IPS DF 6.9 (cell line): ENCODE measurements around the gene C19orf44.
"Not testable (repeated sequence)": the region's sequence is repeated elsewhere in the genome, so short reads cannot be mapped to it uniquely, and the experiment has no call there.

Experiments used
- DNase-seq: peaks from one replicate; pipeline ENCODE4 v3.0.0-alpha.2; 2013; ENCODE audit warnings: low read depth, low spot score
- H3K27ac ChIP-seq: one replicate; pipeline ENCODE4 v1.5.1; 2013; ENCODE audit warnings: low read length, control low read depth
- H3K27me3 ChIP-seq: 2 replicates; pipeline ENCODE4 v1.6.1; 2013; ENCODE audit warnings: mild to moderate bottlenecking, low read length; ENCODE audit not compliant: control insufficient read depth, insufficient read depth
- H3K36me3 ChIP-seq: 2 replicates; pipeline ENCODE4 v1.6.1; 2013; ENCODE audit warnings: low read length; ENCODE audit not compliant: control insufficient read depth, insufficient read depth
- H3K4me1 ChIP-seq: 2 replicates; pipeline ENCODE4 v1.6.1; 2013; ENCODE audit warnings: low read length; ENCODE audit not compliant: control insufficient read depth, insufficient read depth
- H3K4me3 ChIP-seq: 2 replicates; pipeline ENCODE4 v1.5.1; 2013; ENCODE audit warnings: mild to moderate bottlenecking, low read length
- H3K9me3 ChIP-seq: 2 replicates; pipeline ENCODE4 v1.6.1; 2013; ENCODE audit warnings: low read length, inconsistent platforms; ENCODE audit not compliant: control insufficient read depth, insufficient read depth
- WGBS: extraction: QIAGEN DNeasy Blood & Tissue Kit; methylation state at CpG from one replicate; pipeline ENCODE4 v1.1.7; 2013; ENCODE audit warnings: mixed read lengths, missing lambda C conversion rate; ENCODE audit not compliant: insufficient read length, insufficient coverage; 5-methylcytosine and 5-hydroxymethylcytosine counted together

Gene C19orf44

DNA sequence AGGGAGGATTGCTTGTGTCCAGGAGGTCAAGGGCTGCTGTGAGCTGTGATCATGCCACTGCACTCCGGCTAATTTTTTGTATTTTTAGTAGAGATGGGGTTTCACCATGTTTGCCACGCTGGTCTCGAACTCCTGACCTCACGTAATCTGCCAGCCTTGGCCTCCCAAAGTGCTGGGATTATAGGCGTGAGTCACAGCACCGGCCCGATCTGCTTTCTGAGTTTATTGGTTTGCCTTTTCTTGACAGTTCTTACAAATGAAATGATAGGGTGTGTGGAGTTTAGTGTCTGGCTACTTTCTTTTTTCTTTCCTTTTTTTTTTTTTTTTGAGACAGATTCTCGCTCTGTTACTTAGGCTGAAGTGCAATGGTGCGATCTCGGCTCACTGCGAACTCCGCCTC lies 848 bp downstream of the C19orf44 start:
- H3K4me3 ChIP-seq, result no peak overlapping the region
- DNase-seq, result no peak
- H3K27ac ChIP-seq, result no peak overlapping the region
- H3K4me1 ChIP-seq, result no peaks in the 10 kb centered on the region
- no peaks in the 10 kb centered on the region for H3K27me3 ChIP-seq
- no CpG with 5 or more reads among the region's 12 CpGs for WGBS
- no peaks in the 10 kb centered on the region for H3K9me3 ChIP-seq
- H3K36me3 ChIP-seq, result no peaks in the 10 kb centered on the region

DNA sequence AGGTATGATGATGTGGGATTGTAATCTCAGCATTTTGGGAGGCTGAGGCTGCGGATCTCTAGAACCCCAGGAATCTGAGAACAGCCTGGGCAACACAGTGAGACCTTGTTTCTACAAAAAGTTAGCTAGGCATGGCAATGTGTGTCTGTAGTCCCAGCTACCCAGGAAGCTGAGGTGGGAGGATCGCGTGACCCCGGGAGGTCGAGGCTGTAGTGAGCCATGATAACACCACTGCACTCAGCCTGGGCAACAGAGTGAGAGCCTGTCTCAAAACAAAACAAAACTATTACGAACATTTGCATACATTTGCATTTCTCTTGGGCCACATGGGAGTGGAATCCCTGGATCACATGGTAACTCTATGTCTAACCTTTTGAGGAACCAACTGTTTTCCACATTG lies 1.6 kb downstream of the C19orf44 start:
- H3K27ac ChIP-seq, result no peak overlapping the region
- WGBS, result no CpG with 5 or more reads among the region's 6 CpGs
- no peaks in the 10 kb centered on the region for H3K4me1 ChIP-seq
- H3K9me3 ChIP-seq, result no peaks in the 10 kb centered on the region
- no peaks in the 10 kb centered on the region for H3K36me3 ChIP-seq
- H3K27me3 ChIP-seq, result no peaks in the 10 kb centered on the region
- H3K4me3 ChIP-seq, result no peak overlapping the region
- DNase-seq, result no peak

DNA sequence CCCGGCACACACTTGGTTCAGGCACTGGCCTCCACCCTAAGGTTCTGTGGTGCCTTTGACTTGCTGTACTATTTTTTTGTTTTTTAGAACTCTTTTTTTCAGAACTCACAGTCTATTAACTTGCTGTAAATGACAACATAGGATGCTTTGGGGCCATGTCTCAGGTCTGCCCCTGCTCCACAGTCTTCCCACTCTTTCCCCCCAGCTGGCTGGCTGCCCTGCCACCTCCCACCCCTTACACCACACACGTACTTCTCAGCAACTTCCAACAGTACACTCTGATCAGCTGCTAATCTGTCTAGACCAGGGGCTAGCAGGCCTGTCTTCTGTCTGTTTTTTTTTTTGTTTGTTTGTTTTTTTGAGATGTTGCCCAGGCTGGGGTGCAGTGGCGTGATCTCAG lies 8.1 kb downstream of the C19orf44 start:
- WGBS, result no CpG with 5 or more reads among the region's 3 CpGs
- H3K27ac ChIP-seq, result no peak overlapping the region
- no peaks in the 10 kb centered on the region for H3K9me3 ChIP-seq
- H3K27me3 ChIP-seq, result no peaks in the 10 kb centered on the region
- H3K36me3 ChIP-seq, result no peaks in the 10 kb centered on the region
- no peak overlapping the region for H3K4me3 ChIP-seq
- no peaks in the 10 kb centered on the region for H3K4me1 ChIP-seq
- DNase-seq, result no peak

DNA sequence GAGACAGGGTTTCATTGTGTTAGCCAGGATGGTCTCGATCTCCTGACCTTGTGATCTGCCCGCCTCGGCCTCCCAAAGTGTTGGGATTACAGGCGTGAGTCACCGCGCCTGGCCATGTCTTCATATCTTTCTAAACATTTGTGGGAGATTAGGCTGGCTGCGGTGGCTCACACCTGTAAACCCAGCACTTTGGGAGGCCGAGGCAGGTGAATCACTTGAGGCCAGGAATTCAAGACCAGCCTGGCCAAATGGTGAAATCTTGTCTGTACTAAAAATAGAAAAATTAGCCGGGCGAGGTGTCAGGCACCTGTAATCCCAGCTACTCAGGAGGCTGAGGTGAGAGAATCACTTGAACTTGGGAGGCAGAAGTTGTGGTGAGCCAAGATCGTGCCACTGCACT lies 10.0 kb downstream of the C19orf44 start:
- not testable (repeated sequence) for H3K36me3 ChIP-seq, H3K4me3 ChIP-seq, DNase-seq, H3K9me3 ChIP-seq, H3K27ac ChIP-seq, H3K27me3 ChIP-seq, H3K4me1 ChIP-seq
- no CpG with 5 or more reads among the region's 11 CpGs for WGBS

DNA sequence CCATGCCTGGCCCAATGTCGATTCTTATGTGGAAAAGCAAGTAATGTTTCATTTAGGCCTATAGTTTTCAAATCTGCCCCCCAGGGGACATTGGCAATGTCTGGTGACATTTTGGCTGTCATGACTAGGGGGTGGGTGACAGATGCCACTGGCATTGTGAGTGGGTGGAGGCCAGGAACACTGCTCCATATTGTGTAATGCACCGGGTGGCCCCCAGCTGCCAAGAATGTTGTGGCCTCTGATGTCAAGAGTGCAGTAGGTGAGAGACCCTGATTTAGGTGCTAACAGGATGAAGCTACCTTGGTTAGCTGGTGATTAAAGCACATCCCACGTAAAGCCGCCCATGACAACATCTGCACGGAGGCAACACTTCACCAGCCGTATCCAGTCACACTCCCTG lies 10.8 kb downstream of the C19orf44 start:
- no peak for DNase-seq
- Histone ChIP-seq H3K4me3 (no peak overlapping the region), H3K4me1 (no peaks in the 10 kb centered on the region), H3K27me3 (no peaks in the 10 kb centered on the region), H3K36me3 (no peaks in the 10 kb centered on the region), H3K9me3 (no peaks in the 10 kb centered on the region), H3K27ac (no peak overlapping the region)
- WGBS, result no CpG with 5 or more reads among the region's 6 CpGs

DNA sequence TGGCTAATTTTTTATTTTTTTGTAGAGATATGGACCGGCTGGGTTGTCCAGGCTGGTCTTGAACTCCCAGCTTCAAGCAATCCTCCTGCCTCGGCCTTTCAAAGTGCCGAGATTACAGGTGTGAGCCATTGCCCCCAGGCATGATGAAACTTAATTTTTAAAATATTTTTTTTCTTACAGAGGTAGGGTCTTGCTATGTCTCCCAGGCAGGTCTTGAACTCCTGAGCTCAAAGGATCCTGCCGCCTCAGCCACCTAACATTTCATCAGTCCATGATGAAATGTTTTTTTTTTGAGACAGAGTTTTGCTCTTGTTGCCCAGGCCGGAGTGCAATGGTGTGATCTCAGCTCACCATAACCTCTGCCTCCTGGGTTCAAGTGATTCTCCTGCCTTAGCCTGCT lies 12.4 kb downstream of the C19orf44 start:
- no peak overlapping the region for H3K27ac ChIP-seq
- H3K9me3 ChIP-seq, result no peaks in the 10 kb centered on the region
- H3K4me1 ChIP-seq, result no peaks in the 10 kb centered on the region
- H3K27me3 ChIP-seq, result no peaks in the 10 kb centered on the region
- H3K36me3 ChIP-seq, result no peaks in the 10 kb centered on the region
- WGBS, result no CpG with 5 or more reads among the region's 5 CpGs
- H3K4me3 ChIP-seq, result no peak overlapping the region
- DNase-seq, result no peak

DNA sequence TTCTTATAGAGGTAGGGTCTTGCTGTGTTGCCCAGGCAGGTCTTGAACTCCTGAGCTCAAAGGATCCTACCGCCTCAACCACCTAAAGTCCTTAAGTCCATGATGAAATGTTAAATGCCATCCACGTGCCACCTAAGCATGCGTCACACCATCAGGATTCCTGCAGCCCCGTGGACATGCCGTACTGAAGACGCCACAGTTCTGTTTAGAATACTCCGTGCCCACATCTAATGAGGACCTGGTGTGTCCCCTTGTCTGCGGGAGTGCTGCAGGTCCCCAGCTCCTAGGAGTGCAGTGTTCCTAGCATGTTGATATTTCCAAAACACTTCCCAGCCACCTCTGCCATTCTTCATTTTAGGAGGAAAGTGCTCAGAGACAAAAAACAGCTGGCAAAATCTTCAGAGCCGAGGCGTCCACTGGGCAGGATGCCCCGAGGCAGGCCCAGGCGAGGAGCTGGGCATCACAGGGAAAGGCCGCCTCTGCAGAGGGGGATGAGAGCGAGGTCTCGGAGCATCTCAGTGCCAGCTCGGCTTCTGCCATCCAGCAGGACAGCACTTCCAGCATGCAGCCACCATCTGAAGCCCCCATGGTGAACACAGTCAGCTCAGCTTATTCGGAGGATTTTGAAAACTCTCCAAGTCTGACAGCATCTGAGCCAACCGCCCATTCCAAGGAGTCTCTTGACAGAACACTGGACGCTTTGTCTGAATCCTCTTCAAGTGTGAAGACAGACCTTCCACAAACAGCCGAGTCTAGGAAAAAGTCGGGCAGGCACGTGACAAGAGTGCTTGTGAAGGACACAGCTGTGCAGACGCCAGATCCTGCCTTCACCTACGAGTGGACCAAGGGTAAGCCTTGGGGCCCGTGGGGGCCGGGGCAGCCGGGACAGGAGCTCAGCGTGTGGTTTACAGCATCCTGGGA lies 13.2 kb downstream of the C19orf44 start:
- no peak overlapping the region for H3K4me3 ChIP-seq
- WGBS, result no CpG with 5 or more reads among the region's 28 CpGs
- H3K27ac ChIP-seq, result no peak overlapping the region
- no peaks in the 10 kb centered on the region; the same call in 1 of the 2 replicates for H3K36me3 ChIP-seq
- no peak for DNase-seq
- H3K27me3 ChIP-seq, result no peaks in the 10 kb centered on the region
- H3K9me3 ChIP-seq, result no peaks in the 10 kb centered on the region
- H3K4me1 ChIP-seq, result peaks cover 1% of the 10 kb centered on the region; the same call in 1 of the 2 replicates

DNA sequence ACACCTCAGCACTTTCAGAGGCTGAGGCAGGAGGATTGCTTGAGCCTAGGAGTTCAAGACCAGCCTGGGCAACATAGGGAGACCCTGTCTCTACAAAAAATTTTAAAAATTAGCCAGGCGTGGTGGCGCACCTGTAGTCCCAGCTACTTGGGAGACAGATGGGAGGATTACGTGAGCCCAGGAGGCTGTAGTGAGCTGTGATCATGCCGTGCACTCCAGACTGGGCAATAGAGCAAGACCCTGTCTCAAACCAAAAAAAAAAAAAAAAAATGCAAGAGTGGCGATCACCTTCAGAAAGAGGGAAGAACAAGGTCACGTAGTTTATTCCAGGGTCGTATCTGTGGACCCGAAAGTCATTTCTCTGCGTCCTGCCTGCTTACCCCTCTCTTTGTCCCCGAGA lies 16.4 kb downstream of the C19orf44 start:
- WGBS, result no CpG with 5 or more reads among the region's 10 CpGs

DNA sequence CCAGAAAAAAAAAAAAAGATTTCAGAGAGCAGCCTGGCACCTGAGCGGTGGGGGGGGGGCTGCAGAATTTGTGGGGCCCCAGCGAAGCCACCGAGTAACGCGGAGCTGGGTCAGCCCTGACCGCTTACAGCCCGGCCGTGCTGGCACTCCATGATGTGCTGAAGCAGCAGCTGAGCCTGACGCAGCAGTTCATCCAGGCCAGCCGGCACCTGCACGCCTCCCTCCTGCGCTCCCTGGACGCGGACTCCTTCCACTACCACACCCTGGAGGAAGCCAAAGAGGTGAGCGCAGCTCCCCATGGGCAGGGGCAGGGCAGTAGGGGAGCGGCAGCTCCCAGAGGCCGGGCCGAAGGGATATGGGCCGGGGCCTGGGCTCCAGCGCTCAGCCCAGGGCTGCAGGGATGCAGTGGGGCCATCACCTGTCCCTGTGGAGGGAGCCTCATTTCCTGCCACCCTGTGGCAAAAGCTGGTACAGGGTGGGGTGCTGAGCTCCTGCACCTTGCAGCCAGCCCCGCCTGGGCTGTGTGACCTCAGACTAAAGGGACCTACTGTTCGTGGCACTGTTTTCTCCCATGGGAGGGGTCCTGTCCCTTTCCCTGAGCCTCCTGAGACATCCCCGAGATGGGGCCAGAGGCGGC lies 18.3 kb downstream of the C19orf44 start:
- Histone ChIP-seq H3K27me3 (no peaks in the 10 kb centered on the region), H3K27ac (no peak overlapping the region), H3K36me3 (peaks cover 25% of the 10 kb centered on the region), H3K9me3 (no peaks in the 10 kb centered on the region), H3K4me3 (no peak overlapping the region), H3K4me1 (peaks cover 2% of the 10 kb centered on the region; the same call in 1 of the 2 replicates)
- DNase-seq, result no peak
- no CpG with 5 or more reads among the region's 24 CpGs for WGBS

More for the DNA sequence above, 16.4 kb downstream of the C19orf44 start:
- DNase-seq, H3K4me3 ChIP-seq, H3K9me3 ChIP-seq, H3K27me3 ChIP-seq, H3K4me1 ChIP-seq, H3K27ac ChIP-seq, H3K36me3 ChIP-seq: not testable (repeated sequence)

DNA sequence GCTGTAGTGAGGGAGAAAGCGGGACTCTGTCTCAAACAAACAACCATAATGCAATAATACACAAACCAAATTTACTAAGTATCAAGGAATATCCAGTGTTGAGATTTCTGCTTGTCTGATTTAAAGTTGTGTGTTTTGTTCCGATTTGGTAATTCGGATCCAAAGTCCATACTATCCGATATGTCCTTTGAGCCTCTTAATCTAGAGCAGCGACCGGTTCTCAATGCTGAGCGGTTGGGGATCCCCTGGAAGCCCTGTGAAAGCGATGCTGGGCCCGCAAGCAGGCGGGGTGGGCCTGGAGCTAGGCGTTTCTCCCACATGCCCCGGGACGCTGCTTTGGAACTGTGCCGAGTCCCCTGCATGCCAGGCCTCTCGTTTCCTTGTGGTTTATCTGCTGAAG lies 20.2 kb downstream of the C19orf44 start:
- Histone ChIP-seq H3K4me3 (no peak overlapping the region), H3K27ac (no peak overlapping the region), H3K9me3 (no peaks in the 10 kb centered on the region), H3K27me3 (no peaks in the 10 kb centered on the region), H3K4me1 (peaks cover 2% of the 10 kb centered on the region; the same call in 1 of the 2 replicates), H3K36me3 (peaks cover 43% of the 10 kb centered on the region)
- no peak for DNase-seq
- no CpG with 5 or more reads among the region's 15 CpGs for WGBS
